RPMI7951 (cell line): Measurements from ENCODE around the gene MIA. TPM values are rescaled to one million over a fixed set of nuclear protein-coding genes. Genes with fewer than 3 reads are reported as not detected.
"Not testable (repeated sequence)": the region's sequence is repeated elsewhere in the genome, so short reads cannot be mapped to it uniquely, and the experiment has no call there.

Source experiments
- DNase-seq: peaks from one replicate; pipeline ENCODE4 v3.0.0-alpha.2; 2012; ENCODE audit warnings: low read depth
- total RNA-seq: library from RNA; depleted of rRNA; stranded (reverse); fragments of >200 nt; shearing (Covaris generic); gene quantifications from 2 replicates; pipeline ENCODE4 v1.2.3, GENCODE V29; 2014; rRNA removed

The MIA gene
- total RNA-seq, 1 experiment from 2014 or later: 12.6 TPM

DNA sequence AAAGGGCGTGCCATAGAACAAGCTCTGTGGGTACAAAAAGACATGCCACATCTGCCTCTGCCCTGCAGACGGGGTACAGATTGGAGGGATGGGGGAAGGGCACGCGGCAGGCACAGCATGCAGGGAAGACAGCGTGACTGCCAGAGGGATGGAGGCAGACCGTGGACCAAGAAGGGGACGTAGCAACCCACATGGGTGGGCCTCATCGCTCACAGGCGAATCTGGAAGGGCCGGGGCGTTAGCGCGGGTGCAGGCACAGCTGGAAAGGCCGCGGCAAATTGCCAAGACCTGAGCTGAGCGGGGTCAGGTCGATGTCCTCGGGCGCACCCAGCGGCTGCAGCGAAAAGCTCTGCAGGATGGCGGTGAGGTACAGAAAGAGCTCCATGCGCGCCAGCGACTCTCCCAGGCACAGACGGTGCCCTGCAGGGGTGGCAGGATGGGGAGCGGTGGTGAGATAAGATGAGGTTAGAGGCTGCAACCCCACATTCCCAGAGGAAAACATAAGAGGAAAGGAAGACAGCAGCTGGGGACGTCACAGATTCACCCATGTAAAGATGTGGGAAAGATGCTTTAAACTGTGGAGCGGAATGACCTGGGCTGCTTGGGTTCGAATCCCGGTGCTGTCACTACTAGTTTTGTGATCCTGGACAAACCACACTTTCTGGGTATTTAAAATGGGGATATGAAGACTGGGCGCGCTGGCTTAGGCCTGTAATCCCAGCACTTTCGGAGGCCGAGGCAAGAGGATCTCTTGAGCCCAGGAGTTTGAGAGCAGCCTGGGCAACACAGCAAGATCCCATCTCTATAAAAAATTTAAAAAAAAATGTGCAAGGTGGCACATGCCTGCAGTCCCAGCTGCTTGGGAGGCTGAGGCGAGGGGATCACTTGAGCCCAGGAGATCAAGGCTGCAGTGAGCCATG is 43.4 kb downstream of the MIA start:
- not testable (repeated sequence) for DNase-seq

DNA sequence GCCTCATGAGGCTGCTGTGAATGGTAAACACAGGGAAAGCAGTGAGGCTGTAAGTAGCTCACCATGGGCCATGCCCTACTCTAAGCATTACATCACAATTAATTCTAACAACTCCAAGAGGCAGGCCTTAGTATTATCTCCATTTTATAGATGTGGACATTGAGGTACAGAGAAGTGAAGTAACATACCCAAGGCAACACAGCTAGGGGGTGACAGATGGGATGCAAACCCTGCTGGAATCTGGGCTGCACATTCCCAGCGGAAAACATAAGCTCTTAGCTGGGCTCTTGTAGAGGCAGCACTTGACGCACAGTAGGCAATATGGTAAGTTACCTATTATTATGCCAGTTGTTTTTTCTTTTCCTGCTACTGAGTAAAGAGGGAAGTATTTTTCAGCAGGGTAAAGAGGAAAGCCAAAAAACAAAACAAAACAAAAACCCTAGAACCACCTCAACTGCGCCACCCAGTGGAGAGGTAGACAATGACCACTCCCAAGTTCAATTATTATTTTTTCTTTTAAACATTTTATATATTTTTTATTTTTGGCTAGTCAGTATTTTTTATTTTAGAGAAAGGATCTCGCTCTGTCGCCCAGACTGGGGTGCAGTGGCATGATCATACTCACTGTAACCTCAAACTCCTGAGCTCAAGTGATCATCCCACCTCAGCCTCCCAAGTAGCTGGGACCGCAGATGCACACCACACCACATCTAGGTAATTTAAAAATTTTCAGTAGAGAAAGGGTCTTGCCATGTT is 44.3 kb downstream of the MIA start:
- not testable (repeated sequence) for DNase-seq

DNA sequence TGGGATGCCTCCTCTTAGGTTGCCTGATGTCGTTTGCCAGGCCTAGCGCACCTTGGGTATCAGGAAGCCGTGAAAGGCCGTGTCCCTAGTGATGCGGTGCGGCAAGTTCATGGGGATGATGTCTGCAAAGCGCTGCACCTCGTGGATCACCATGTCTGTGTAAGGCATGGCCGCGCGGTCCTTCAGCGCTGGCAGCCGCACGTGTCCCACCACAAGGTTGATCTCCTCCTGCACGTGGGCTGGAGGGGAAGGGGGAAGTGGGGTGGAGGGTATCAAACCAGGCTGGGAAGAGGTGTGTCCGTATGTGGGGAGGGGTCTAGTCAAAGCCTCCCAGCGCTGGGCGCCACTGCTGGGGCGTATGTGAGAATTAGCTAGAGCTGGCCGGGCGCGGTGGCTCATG is 46.8 kb downstream of the MIA start:
- DNase-seq: no peak

DNA sequence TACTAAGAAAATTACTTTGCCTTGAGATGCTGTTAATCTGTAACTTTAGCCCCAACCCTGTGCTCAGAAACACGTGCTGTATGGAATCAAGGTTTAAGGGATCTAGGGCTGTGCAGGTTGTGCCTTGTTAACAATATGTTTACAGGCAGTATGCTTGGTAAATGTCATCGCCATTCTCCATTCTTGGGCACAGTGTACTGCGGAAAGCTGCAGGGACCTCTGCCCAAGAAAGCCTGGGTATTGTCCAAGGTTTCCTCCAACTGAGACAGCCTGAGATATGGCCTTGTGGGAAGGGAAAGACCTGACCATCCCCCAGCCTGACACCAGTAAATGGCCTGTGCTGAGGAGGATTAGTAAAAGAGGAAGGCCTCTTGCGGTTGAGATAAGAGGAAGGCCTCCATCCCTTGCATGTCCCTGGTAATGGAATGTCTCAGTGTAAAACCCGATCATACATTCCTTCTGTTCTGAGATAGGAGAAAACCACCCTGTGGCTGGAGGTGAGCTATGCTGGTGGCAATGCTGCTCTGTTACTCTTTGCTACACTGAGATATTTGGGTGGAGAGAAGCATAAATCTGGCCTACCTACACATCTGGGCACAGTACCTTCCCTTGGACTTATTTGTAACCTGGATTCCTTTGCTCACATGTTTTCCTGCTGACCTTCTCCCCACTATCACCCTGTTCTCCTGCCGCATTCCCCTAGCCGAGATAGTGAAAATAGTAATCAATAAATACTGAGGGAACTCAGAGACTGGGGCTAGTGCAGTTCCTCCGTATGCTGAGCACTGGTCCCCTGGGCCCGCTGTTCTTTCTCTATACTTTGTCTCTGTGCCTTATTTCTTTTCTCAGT is 47.6 kb downstream of the MIA start:
- DNase-seq: not testable (repeated sequence)

DNA sequence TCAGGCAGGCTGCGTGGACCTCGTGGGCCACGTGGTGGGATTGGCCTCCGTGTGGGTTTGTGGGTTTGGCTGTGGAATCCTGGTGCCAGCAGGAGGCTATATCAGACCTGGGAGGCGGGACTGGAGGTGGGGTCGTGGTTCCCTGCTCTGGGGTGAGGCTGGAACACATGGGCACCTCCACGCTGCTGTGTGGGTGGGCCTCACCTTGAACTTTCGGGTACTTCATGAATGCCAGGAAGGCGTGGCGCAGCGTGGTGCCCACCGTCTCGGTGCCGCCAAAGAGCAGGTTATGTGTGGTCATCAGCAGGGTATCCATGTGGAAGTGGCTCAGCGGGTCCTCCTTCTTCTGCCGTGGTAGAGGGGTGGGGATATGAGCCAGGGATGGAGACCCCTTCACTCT is 49.6 kb downstream of the MIA start:
- DNase-seq: not testable (repeated sequence)

DNA sequence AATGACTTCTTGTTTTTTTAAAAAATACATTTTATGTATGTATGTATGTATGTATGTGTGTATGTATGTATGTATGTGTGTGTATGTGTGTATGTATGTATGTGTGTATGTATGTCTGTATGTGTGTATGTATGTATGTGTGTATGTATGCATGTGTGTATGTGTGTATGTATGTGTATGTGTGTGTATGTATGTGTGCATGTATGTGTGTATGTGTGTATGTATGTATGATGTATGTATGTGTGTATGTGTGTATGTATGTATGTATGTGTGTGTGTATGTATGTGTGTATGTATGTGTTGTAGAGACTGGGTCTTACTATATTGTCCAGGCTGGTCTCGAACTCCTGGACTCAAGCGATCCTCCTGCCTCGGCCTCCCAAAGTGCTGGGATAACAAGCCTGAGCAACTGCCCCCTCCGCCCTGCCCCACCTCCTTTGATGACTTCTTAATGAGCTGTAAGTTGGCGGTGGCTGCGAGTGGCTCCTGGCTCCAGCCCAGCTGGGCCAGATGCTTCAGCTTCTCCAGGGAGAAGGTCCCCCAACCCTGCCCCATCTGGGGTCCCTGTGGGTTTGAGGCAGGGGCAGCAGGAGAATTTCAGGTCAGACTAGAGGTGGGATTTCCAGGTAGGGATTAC is 50.3 kb downstream of the MIA start:
- DNase-seq: not testable (repeated sequence)

DNA sequence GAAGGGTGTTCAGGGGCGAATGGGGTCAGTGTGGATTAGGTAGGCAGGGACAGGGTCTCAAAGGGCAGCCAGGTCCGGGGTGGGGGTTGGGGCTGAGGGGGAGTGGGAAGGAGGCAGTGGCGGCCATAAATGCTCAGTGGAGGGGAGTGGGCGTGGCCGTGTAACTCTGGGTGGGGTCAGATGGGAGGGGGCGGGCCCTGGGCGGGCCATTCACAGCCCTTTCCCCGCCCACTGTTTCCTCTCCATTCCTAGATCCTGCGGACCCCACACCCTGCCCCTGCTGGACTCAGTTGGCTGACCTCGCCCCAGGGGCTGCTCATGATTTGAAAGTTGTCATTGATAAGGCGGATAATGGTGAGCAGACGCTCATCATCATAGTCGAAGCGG is 51.0 kb downstream of the MIA start:
- DNase-seq: not testable (repeated sequence)

DNA sequence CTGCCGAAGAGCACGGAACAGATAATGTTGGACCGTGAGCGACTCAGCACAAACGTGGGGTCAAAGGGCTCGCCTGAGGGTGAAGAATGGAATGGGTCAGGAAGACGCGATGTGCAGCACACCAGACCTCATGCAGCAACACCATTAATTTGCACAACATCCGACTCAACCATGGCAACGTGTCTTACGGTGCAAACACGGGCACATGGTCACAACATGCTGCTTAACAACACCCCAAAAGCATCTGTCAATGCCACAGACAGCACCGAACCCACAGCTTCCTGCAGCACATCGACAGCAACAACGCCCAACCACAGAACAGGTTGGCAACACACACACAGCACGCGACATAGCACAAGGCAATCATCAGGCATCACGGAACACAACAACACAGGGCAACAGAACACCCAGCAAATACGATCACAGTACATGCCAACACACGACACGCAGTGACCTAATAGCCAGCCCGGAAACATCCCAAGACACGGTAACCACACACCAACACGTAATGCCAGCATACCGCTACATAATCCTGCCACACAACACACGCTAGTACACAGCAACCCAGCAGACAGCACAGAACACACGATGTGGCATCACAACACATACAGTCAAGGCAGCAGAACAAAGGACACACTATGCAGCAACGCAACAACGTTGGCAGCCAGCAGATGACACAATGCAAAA is 51.5 kb downstream of the MIA start:
- not testable (repeated sequence) for DNase-seq

Other genes with a start within 250 kb of the MIA start
- 31.0 and 33.3 TPM in 2 replicates for gene SHKBP1, start 198.6 kb upstream of the MIA start, total RNA-seq
- 21.5 and 22.0 TPM in 2 replicates for gene LTBP4, start 174.2 kb upstream of the MIA start, total RNA-seq
- gene NUMBL, start 84.9 kb upstream of the MIA start, total RNA-seq: 11.8 and 13.2 TPM in 2 replicates
- gene COQ8B, start 58.6 kb upstream of the MIA start, total RNA-seq: 18.9 and 23.6 TPM in 2 replicates
- 3.9 and 4.1 TPM in 2 replicates for gene ITPKC, start 58.4 kb upstream of the MIA start, total RNA-seq
- gene ACTMAP, start 25.0 kb upstream of the MIA start, total RNA-seq: 1.3 and 1.5 TPM in 2 replicates
- gene SNRPA, start 24.3 kb upstream of the MIA start, total RNA-seq: 86.5 and 102 TPM in 2 replicates
- 19.6 and 23.0 TPM in 2 replicates for gene RAB4B, start 2.7 kb downstream of the MIA start, total RNA-seq
- 55.3 and 64.7 TPM in 2 replicates for gene EGLN2, start 23.7 kb downstream of the MIA start, total RNA-seq
- not detected in 2 replicates for gene CYP2A6, start 74.9 kb downstream of the MIA start, total RNA-seq
- not detected in 2 replicates for gene CYP2A7, start 106.7 kb downstream of the MIA start, total RNA-seq
- not detected in 2 replicates for gene CYP2B6, start 215.8 kb downstream of the MIA start, total RNA-seq